Smooth muscle cell (in vitro differentiated cells): ENCODE measurements around the gene SCART1. TPM values are rescaled to one million over a fixed set of nuclear protein-coding genes. Genes with fewer than 3 reads are reported as not detected.

Source experiments
- DNase-seq: peaks from one replicate; lab custom pipeline; 2025; ENCODE audit not compliant: unreplicated experiment; lab: John Stamatoyannopoulos, UW
- H2AFZ ChIP-seq: fragments of 200-600 bp; sonication (generic); 2 replicates; pipeline ENCODE4 v1.6.0; 2016; ENCODE audit warnings: antibody characterized with exemption, low read depth, mild to moderate bottlenecking
- H3F3A ChIP-seq: fragments of 200-600 bp; sonication (generic); 2 replicates; pipeline ENCODE4 v1.6.0; 2017; ENCODE audit warnings: antibody characterized with exemption, low read depth
- H3K27ac ChIP-seq: fragments of 200-600 bp; sonication (generic); 2 replicates; pipeline ENCODE4 v1.5.1; 2016; ENCODE audit warnings: low read depth, mild to moderate bottlenecking
- H3K27me3 ChIP-seq: fragments of 200-600 bp; sonication (generic); 2 replicates; pipeline ENCODE4 v1.6.1; 2016; ENCODE audit warnings: low read depth, mild to moderate bottlenecking
- H3K36me3 ChIP-seq: fragments of 200-600 bp; sonication (generic); 2 replicates; pipeline ENCODE4 v1.5.1; 2016; ENCODE audit warnings: low read depth
- H3K4me1 ChIP-seq: fragments of 200-600 bp; sonication (generic); 2 replicates; pipeline ENCODE4 v1.5.1; 2016; ENCODE audit warnings: low read depth
- H3K4me2 ChIP-seq: fragments of 200-600 bp; sonication (generic); 2 replicates; pipeline ENCODE4 v1.6.0; 2016; ENCODE audit warnings: mild to moderate bottlenecking
- H3K4me3 ChIP-seq: fragments of 200-600 bp; sonication (generic); 2 replicates; pipeline ENCODE4 v1.5.1; 2016; ENCODE audit warnings: mild to moderate bottlenecking
- H3K79me2 ChIP-seq: fragments of 200-600 bp; sonication (generic); 2 replicates; pipeline ENCODE4 v1.6.0; 2016; ENCODE audit warnings: low read depth, mild to moderate bottlenecking
- H3K9ac ChIP-seq: fragments of 200-600 bp; sonication (generic); 2 replicates; pipeline ENCODE4 v1.6.0; 2016; ENCODE audit warnings: low read depth
- H3K9me3 ChIP-seq: fragments of 200-600 bp; sonication (generic); replicated peaks from 2 replicates; pipeline ENCODE4 v1.5.1; 2016; ENCODE audit warnings: low read depth
- H4K20me1 ChIP-seq: fragments of 200-600 bp; sonication (generic); 2 replicates; pipeline ENCODE4 v1.6.0; 2016; ENCODE audit warnings: low read depth
- CTCF ChIP-seq: fragments of 200-600 bp; sonication (generic); IDR thresholded peaks from 2 replicates; pipeline ENCODE4 v1.5.1; 2017; ENCODE audit warnings: borderline replicate concordance, mild to moderate bottlenecking, antibody characterized with exemption; ENCODE audit not compliant: insufficient read depth, poor library complexity, severe bottlenecking
- WGBS: methylation state at CpG from one replicate; pipeline ENCODE4 v1.1.7; 2016; ENCODE audit warnings: low lambda C conversion rate; 5-methylcytosine and 5-hydroxymethylcytosine counted together
- polyA plus RNA-seq: library from polyadenylated mRNA; unstranded; fragments of >200 nt; fragmentation: Nextera tagmentation; extraction: Ambion mirVana; gene quantifications from 2 replicates; pipeline ENCODE4 v1.2.1, GENCODE V29; 2016
- total RNA-seq: library from RNA; depleted of rRNA; stranded (reverse); fragments of >200 nt; gene quantifications from 2 replicates; pipeline ENCODE4 v1.2.3, GENCODE V29; 2014

Gene SCART1
- total and polyA plus RNA-seq, 2 experiments from 2014 or later = 0.45 to 2.2 TPM

GRCh38 chr10:133481657-133482056 lies 27.9 kb downstream of the SCART1 start:
- no peak for TF ChIP-seq CTCF
- no peaks in the 10 kb centered on the region for H3K36me3 ChIP-seq
- H3K79me2 ChIP-seq = no peaks in the 10 kb centered on the region
- H3K9me3 ChIP-seq = peaks cover 30% of the 10 kb centered on the region
- no peaks in the 10 kb centered on the region for H4K20me1 ChIP-seq
- H3K4me3 ChIP-seq = no peak overlapping the region
- no peaks in the 10 kb centered on the region for H3K27me3 ChIP-seq
- H2AFZ ChIP-seq = no peak overlapping the region
- 87% methylated on average over 10 of the region's 10 CpGs for WGBS
- no peak overlapping the region for H3K9ac ChIP-seq
- no peaks in the 10 kb centered on the region for H3K4me1 ChIP-seq
- no peak overlapping the region for H3K27ac ChIP-seq
- no peak for DNase-seq
- H3F3A ChIP-seq = no peaks in the 10 kb centered on the region
- H3K4me2 ChIP-seq = no peak overlapping the region

GRCh38 chr10:133484818-133485217 lies 31.1 kb downstream of the SCART1 start:
- H3K4me1 ChIP-seq = no peaks in the 10 kb centered on the region
- H3K4me3 ChIP-seq = no peak overlapping the region
- peaks cover 39% of the 10 kb centered on the region for H3K9me3 ChIP-seq
- H3K9ac ChIP-seq = no peak overlapping the region
- H3F3A ChIP-seq = no peaks in the 10 kb centered on the region
- H2AFZ ChIP-seq = no peak overlapping the region
- H3K36me3 ChIP-seq = no peaks in the 10 kb centered on the region
- no peak overlapping the region for H3K4me2 ChIP-seq
- no peaks in the 10 kb centered on the region for H3K79me2 ChIP-seq
- H4K20me1 ChIP-seq = no peaks in the 10 kb centered on the region
- TF ChIP-seq CTCF = no peak
- H3K27ac ChIP-seq = no peak overlapping the region
- no peaks in the 10 kb centered on the region for H3K27me3 ChIP-seq
- no peak for DNase-seq

- no peaks in the 10 kb centered on the region for H3K27me3 ChIP-seq
- H4K20me1 ChIP-seq = no peaks in the 10 kb centered on the region
- no peaks in the 10 kb centered on the region for H3K79me2 ChIP-seq
- no peak overlapping the region for H3K9ac ChIP-seq
- no peaks in the 10 kb centered on the region for H3K4me1 ChIP-seq
- H3K4me2 ChIP-seq = no peak overlapping the region
- no peaks in the 10 kb centered on the region for H3K36me3 ChIP-seq
- no peak overlapping the region for H3K27ac ChIP-seq
- H3K9me3 ChIP-seq = peaks cover 39% of the 10 kb centered on the region
- no peaks in the 10 kb centered on the region for H3F3A ChIP-seq
- H2AFZ ChIP-seq = no peak overlapping the region
- no peak overlapping the region for H3K4me3 ChIP-seq
- TF ChIP-seq CTCF = no peak
- no peak for DNase-seq
These were observed 33.3 kb downstream of the SCART1 start for GRCh38 chr10:133487085-133487484.

GRCh38 chr10:133488354-133488753 lies 34.6 kb downstream of the SCART1 start:
- DNase-seq = no peak
- Histone ChIP-seq H3K36me3 (no peaks in the 10 kb centered on the region), H3F3A (no peaks in the 10 kb centered on the region), H3K27ac (no peak overlapping the region), H2AFZ (no peak overlapping the region), H3K9ac (no peak overlapping the region), H3K79me2 (no peaks in the 10 kb centered on the region), H3K4me2 (no peak overlapping the region), H3K9me3 (peaks cover 39% of the 10 kb centered on the region), H3K4me1 (no peaks in the 10 kb centered on the region), H3K4me3 (no peak overlapping the region), H3K27me3 (no peaks in the 10 kb centered on the region), H4K20me1 (no peaks in the 10 kb centered on the region)
- TF ChIP-seq CTCF = no peak
